ENCODE data around the gene TMEM161B.

Gene TMEM161B

GRCh38 chr5:88236866-88237642 lies 31.6 kb downstream of the TMEM161B start:
- no peak for TF ChIP-seq CTCF (IDR thresholded peaks at IDR 0.05; ENCODE audit: extremely low read depth, missing control alignments)
- no peak for DNase-seq (ENCODE audit: low spot score)

- no peak for DNase-seq (ENCODE audit: low spot score)
- no peak for TF ChIP-seq CTCF (IDR thresholded peaks at IDR 0.05; ENCODE audit: extremely low read depth, missing control alignments)
These were observed 32.8 kb downstream of the TMEM161B start for GRCh38 chr5:88235828-88236227.

GRCh38 chr5:88235346-88235745 lies 33.3 kb downstream of the TMEM161B start:
- no peak for DNase-seq (ENCODE audit: low spot score)
- no peak for TF ChIP-seq CTCF (IDR thresholded peaks at IDR 0.05; ENCODE audit: extremely low read depth, missing control alignments)

GRCh38 chr5:88230546-88231066 lies 38.0 kb downstream of the TMEM161B start:
- no peak for TF ChIP-seq CTCF (IDR thresholded peaks at IDR 0.05; ENCODE audit: extremely low read depth, missing control alignments)
- no peak for DNase-seq (ENCODE audit: low spot score)

GRCh38 chr5:88226881-88227450 lies 41.7 kb downstream of the TMEM161B start:
- no peak for DNase-seq (ENCODE audit: low spot score)
- TF ChIP-seq CTCF (IDR thresholded peaks at IDR 0.05; ENCODE audit: extremely low read depth, missing control alignments): no peak

- no peak for TF ChIP-seq CTCF (IDR thresholded peaks at IDR 0.05; ENCODE audit: extremely low read depth, missing control alignments)
- no peak for DNase-seq (ENCODE audit: low spot score)
These were observed 54.0 kb downstream of the TMEM161B start for GRCh38 chr5:88214655-88215054.

- DNase-seq (ENCODE audit: low spot score): no peak
- no peak for TF ChIP-seq CTCF (IDR thresholded peaks at IDR 0.05; ENCODE audit: extremely low read depth, missing control alignments)
These were observed 61.1 kb downstream of the TMEM161B start for GRCh38 chr5:88207575-88207974.
